ENCODE data around the gene ARL13B. TPM values are rescaled to one million over a fixed set of nuclear protein-coding genes. Genes with fewer than 3 reads are reported as not detected.

Gene ARL13B
- total and polyA plus RNA-seq, 2 donors (not counting 3 experiments of a cell fraction or from before 2014, with no cell fraction given), result 3.8 to 8.6 TPM

- no TSS peak for BruUV-seq (replicated peaks)
- FAIRE-seq (no peak), DNase-seq (ENCODE audit: low read depth, low spot score) (no peak)
- Histone ChIP-seq H3K9me3 (replicated peaks; ENCODE audit: control insufficient read depth, insufficient read depth, low read length) (no peaks in the 10 kb centered on the region), H3K79me2 (ENCODE audit: control insufficient read depth, insufficient read depth, low read length) (peaks cover 10% of the 10 kb centered on the region), H3K36me3 (ENCODE audit: control insufficient read depth in 2 of 2, extremely low read depth in 1 of 2, insufficient read depth in 2 of 2, low read length in 2 of 2) (peaks cover 0 to 2% of the 10 kb centered on the region in 2 experiments), H3K9me1 (replicated peaks; ENCODE audit: control insufficient read depth, extremely low read depth, insufficient read depth, low read length) (no peaks in the 10 kb centered on the region), H3K4me1 (ENCODE audit: control insufficient read depth, extremely low read depth, insufficient read depth, low read length) (peaks cover 10% of the 10 kb centered on the region), H2AFZ (ENCODE audit: low read depth, low read length) (no peak overlapping the region), H3K4me3 (replicated peaks in 1 of 3; ENCODE audit: insufficient read depth in 1 of 3, low read depth in 1 of 3, low read length in 3 of 3) (no peak overlapping the region), H3K9ac (replicated peaks; ENCODE audit: extremely low read depth, insufficient read depth, low read length) (no peak overlapping the region), H3K4me2 (ENCODE audit: insufficient read depth, low read length) (no peak overlapping the region), H3K27ac (ENCODE audit: insufficient read depth, low read depth, low read length) (no peak overlapping the region), H4K20me1 (replicated peaks; ENCODE audit: control insufficient read depth, extremely low read depth, insufficient read depth, low read length) (no peaks in the 10 kb centered on the region), H3K27me3 (ENCODE audit: control insufficient read depth in 2 of 2, insufficient read depth in 2 of 2, low read length in 2 of 2) (no peaks in the 10 kb centered on the region)
- no peak for TF ChIP-seq JUN (IDR thresholded peaks at IDR 0.05; ENCODE audit: borderline replicate concordance, insufficient read depth, insufficient read length, low read depth)
- no peak for TF ChIP-seq MAX (IDR thresholded peaks at IDR 0.05; ENCODE audit: insufficient read depth, insufficient read length)
- ChIA-PET CTCF (no interaction called here), POLR2A (no interaction called here)
- dilution Hi-C loops (cut with MboI; ENCODE audit: extremely low pct_ligation_motif_present, low sequenced_read_pairs) (no loop called here), intact Hi-C loops (cut with micrococcal nuclease) (loop anchor here (10.0 kb wide), 1 partner anchor 156 kb away; no protein-coding TSS in a partner anchor)
Measured at GRCh38 chr3:94061297-94061696, 81.3 kb downstream of the ARL13B start.

- Histone ChIP-seq H3K4me3 (replicated peaks in 1 of 3; ENCODE audit: insufficient read depth in 1 of 3, low read depth in 1 of 3, low read length in 3 of 3) (peak within 1 kb of the TSS; percentile 65 to 98 (median 88)), H3K9ac (replicated peaks; ENCODE audit: extremely low read depth, insufficient read depth, low read length) (peak within 1 kb of the TSS; percentile 99), H3K9me1 (replicated peaks; ENCODE audit: control insufficient read depth, extremely low read depth, insufficient read depth, low read length) (no peaks in the 10 kb centered on the region), H3K4me1 (ENCODE audit: control insufficient read depth, extremely low read depth, insufficient read depth, low read length) (peaks cover 17% of the 10 kb centered on the region), H4K20me1 (replicated peaks; ENCODE audit: control insufficient read depth, extremely low read depth, insufficient read depth, low read length) (no peaks in the 10 kb centered on the region), H3K27me3 (ENCODE audit: control insufficient read depth in 2 of 2, insufficient read depth in 2 of 2, low read length in 2 of 2) (no peaks in the 10 kb centered on the region), H3K36me3 (ENCODE audit: control insufficient read depth in 2 of 2, extremely low read depth in 1 of 2, insufficient read depth in 2 of 2, low read length in 2 of 2) (peaks cover 0 to 2% of the 10 kb centered on the region in 2 experiments), H3K79me2 (ENCODE audit: control insufficient read depth, insufficient read depth, low read length) (peaks cover 10% of the 10 kb centered on the region), H3K9me3 (replicated peaks; ENCODE audit: control insufficient read depth, insufficient read depth, low read length) (no peaks in the 10 kb centered on the region), H3K27ac (ENCODE audit: insufficient read depth, low read depth, low read length) (peak within 1 kb of the TSS; percentile 92), H2AFZ (ENCODE audit: low read depth, low read length) (peak within 1 kb of the TSS; percentile 43), H3K4me2 (ENCODE audit: insufficient read depth, low read length) (peak within 1 kb of the TSS; percentile 98)
- intact Hi-C loops (cut with micrococcal nuclease) (loop anchor here (1.0 to 10.0 kb wide), 4 partner anchors 58 to 158 kb away; partner anchors contain the start of genes ARL13B and PROS1), dilution Hi-C loops (cut with MboI; ENCODE audit: extremely low pct_ligation_motif_present, low sequenced_read_pairs) (no loop called here)
- peak; percentile 97 for DNase-seq (ENCODE audit: low read depth, low spot score)
- FAIRE-seq, result peak; percentile 84
- TF ChIP-seq POLR2A (IDR thresholded peaks at IDR 0.05; ENCODE audit: low read depth, low read length) (peak; percentile 74), CTCF (IDR thresholded peaks at IDR 0.05; ENCODE audit: extremely low read depth in 1 of 2, insufficient read depth in 1 of 2, low read depth in 1 of 2, low read length in 2 of 2) (no peak), JUN (IDR thresholded peaks at IDR 0.05; ENCODE audit: borderline replicate concordance, insufficient read depth, insufficient read length, low read depth) (no peak), GATA2 (IDR thresholded peaks at IDR 0.05; ENCODE audit: insufficient read depth, insufficient read length, low read depth, low read length) (no peak), POLR2AphosphoS5 (IDR thresholded peaks at IDR 0.05; ENCODE audit: insufficient read depth, low read depth, low read length) (peak; percentile 48)
- TSS peak; percentile 80 for BruUV-seq (replicated peaks)
- POLR2A ChIA-PET, result interaction anchor here (0.9 to 1.3 kb wide), 4 partner anchors 34 to 90 kb away, joined by 3 to 4 read pairs (median 4); no protein-coding TSS in a partner anchor
- CTCF ChIA-PET, result interaction anchor here (0.6 to 2.6 kb wide), 7 partner anchors 9 to 89 kb away, joined by 3 to 14 read pairs (median 4); partner anchors contain the start of genes ARL13B and PROS1
Measured at GRCh38 chr3:94062513-94063404, 82.8 kb downstream of the ARL13B start, which contains the start of the genes DHFR2 and NSUN3. Gene DHFR2, minus strand, starts transcription at chr3:94062916. Its CDS starts 1,405 bp downstream, at chr3:94061511. Gene NSUN3, plus strand, starts transcription at chr3:94063061. Its CDS starts 66 bp downstream, at chr3:94063127.
